Measurements from ENCODE around the gene TRPM2.

- no peak for TF ChIP-seq CTCF (IDR thresholded peaks at IDR 0.05)
- no peak for TF ChIP-seq POLR2A (IDR thresholded peaks at IDR 0.05)
Observed at GRCh38 chr21:44477131-44477530, 123.7 kb downstream of the TRPM2 start.
